Subcutaneous preadipocyte (primary cell): ENCODE measurements around the gene C1orf198. TPM values are rescaled to one million over a fixed set of nuclear protein-coding genes. Genes with fewer than 3 reads are reported as not detected.

Experiments
- small RNA-seq: library from RNA; depleted of rRNA; stranded (forward); fragments of <200 nt; gene quantifications from one replicate; pipeline ENCODE3, GENCODE V24; 2012
- total RNA-seq: library from RNA; depleted of rRNA; stranded (reverse); fragments of >200 nt; gene quantifications from 2 replicates; pipeline ENCODE4 v1.2.3, GENCODE V29; 2012

The C1orf198 gene, protein sequence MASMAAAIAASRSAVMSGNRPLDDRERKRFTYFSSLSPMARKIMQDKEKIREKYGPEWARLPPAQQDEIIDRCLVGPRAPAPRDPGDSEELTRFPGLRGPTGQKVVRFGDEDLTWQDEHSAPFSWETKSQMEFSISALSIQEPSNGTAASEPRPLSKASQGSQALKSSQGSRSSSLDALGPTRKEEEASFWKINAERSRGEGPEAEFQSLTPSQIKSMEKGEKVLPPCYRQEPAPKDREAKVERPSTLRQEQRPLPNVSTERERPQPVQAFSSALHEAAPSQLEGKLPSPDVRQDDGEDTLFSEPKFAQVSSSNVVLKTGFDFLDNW
- total RNA-seq, result 37.3 and 43.0 TPM in 2 replicates

DNA sequence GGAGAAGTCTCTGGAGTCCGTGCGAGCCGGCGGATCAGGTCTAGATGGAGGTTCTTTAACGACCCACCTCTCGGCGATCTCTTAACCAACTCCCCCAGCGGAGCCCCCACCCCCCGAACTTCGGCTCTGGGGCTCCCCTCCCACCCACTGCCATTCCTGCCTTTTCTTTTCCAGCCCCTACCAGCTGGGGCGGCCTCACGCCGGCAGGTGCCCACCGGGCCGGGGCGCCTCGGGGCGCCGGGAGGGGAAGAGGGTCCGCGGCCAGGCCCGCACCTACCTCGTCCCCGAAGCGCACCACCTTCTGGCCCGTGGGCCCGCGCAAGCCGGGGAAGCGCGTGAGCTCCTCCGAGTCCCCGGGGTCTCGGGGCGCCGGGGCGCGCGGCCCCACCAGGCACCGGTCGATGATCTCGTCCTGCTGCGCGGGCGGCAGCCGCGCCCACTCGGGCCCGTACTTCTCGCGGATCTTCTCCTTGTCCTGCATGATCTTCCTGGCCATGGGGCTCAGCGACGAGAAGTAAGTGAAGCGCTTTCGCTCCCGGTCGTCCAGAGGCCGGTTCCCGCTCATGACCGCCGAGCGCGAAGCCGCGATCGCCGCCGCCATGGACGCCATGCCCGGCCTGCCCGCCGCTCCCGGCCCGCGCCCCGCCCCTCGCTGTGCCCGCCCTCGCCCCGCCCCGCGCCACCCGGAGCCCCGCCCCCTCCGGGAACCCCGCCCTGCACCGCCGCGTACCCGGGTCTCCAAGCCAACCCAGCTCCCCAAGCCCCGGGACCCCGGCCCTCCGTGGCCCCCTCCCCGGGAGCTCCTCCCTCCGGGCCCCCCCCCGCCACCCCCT lies at the start of gene C1orf198:
TSS of gene C1orf198 (minus strand) at position 619 of the 833 bp plus-strand sequence. CDS start at position 610, 9 bp downstream.

Small RNAs within 50 kb of the gene (small RNA-seq; reads per million reads assigned to genes)
- gene RN7SL837P, result not detected
- 0.16 reads per million for gene RNA5SP79

Other genes with a start within 250 kb of the C1orf198 start
- 17.6 and 23.3 TPM in 2 replicates for gene COG2, start 226.0 kb downstream of the C1orf198 start, total RNA-seq
- 0.73 TPM in 1 of 2 replicates, not detected in the other for gene AGT, start 154.4 kb downstream of the C1orf198 start, total RNA-seq
- not detected in 2 replicates for gene CAPN9, start 121.1 kb downstream of the C1orf198 start, total RNA-seq
- gene TTC13, start 110.3 kb upstream of the C1orf198 start, total RNA-seq, result 7.3 and 8.2 TPM in 2 replicates
- 10.4 and 17.6 TPM in 2 replicates for gene ARV1, start 110.6 kb upstream of the C1orf198 start, total RNA-seq
- 4.1 and 5.5 TPM in 2 replicates for gene FAM89A, start 171.7 kb upstream of the C1orf198 start, total RNA-seq